Muscle of leg (tissue), 11 donors: ENCODE data around the gene IL1RAPL2. TPM values are rescaled to one million over a fixed set of nuclear protein-coding genes. Genes with fewer than 3 reads are reported as not detected.

Experiments used
- DNase-seq: peaks from one replicate; pipeline ENCODE4 v3.0.0; 2013
- H3K27ac ChIP-seq: one replicate; pipeline ENCODE4 v1.5.1; 2013; ENCODE audit warnings: mild to moderate bottlenecking, low read length, control low read depth
- H3K27me3 ChIP-seq: one replicate; pipeline ENCODE4 v1.6.1; 2013; ENCODE audit warnings: low read length; ENCODE audit not compliant: control insufficient read depth, insufficient read depth
- H3K36me3 ChIP-seq: one replicate; pipeline ENCODE4 v1.6.1; 2013; ENCODE audit warnings: low read length; ENCODE audit not compliant: control insufficient read depth, insufficient read depth
- H3K4me1 ChIP-seq: one replicate; pipeline ENCODE4 v1.6.1; 2013; ENCODE audit warnings: low read length; ENCODE audit not compliant: control insufficient read depth, insufficient read depth
- H3K4me3 ChIP-seq: one replicate; pipeline ENCODE4 v1.5.1; 2013; ENCODE audit warnings: low read length, control low read depth
- H3K9me3 ChIP-seq: replicated peaks from 2 replicates; pipeline ENCODE4 v1.6.1; 2013; ENCODE audit warnings: low read depth, low read length; ENCODE audit not compliant: control insufficient read depth
- WGBS: methylation state at CpG from one replicate; pipeline ENCODE4 v1.1.5; 2013; ENCODE audit warnings: missing lambda C conversion rate; ENCODE audit not compliant: insufficient coverage; 5-methylcytosine and 5-hydroxymethylcytosine counted together
- polyA plus RNA-seq, 8 donors: library from polyadenylated mRNA; unstranded; fragments of 120-200 nt; gene quantifications; one replicate each; pipeline versions ENCODE4 v1.2.1 to v1.2.3, GENCODE V29; 2013; ENCODE audit warnings: inconsistent platforms in 1 of 8, low replicate concordance in 1 of 8; ENCODE audit not compliant: insufficient read length in 8 of 8, insufficient read depth in 1 of 8
- total RNA-seq: library from RNA; stranded (reverse); fragments of 120-200 nt; gene quantifications from one replicate; pipeline ENCODE4 v1.2.4, GENCODE V29; 2013

IL1RAPL2 gene
- total and polyA plus RNA-seq, 9 donors = 1.7 to 3.9 (median 3.0) TPM

DNA sequence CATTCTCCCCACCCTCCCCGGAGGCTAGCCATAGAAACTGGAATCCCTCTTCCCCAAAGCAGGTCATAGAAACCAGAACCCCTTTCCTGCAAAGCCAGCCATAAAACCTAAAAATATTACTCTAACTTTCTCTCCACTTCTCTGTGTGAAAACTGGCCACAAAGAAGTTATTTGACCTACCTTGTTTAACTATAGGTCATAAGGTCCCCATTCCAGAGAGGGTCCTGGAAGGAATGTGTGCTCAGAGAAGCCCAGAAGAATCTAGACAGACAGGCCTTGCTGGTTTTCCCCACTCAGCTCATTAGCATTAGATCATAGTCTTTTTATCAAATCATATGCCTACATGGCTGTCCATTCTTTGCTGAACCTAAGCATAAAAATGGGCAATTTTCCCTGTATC, 707.3 kb downstream of the IL1RAPL2 start:
- no peaks in the 10 kb centered on the region for H3K9me3 ChIP-seq
- no peak overlapping the region for H3K4me3 ChIP-seq
- WGBS = 55% methylated on average over 1 of the region's 1 CpG
- H3K27ac ChIP-seq = no peak overlapping the region
- H3K36me3 ChIP-seq = no peaks in the 10 kb centered on the region
- DNase-seq = no peak
- no peaks in the 10 kb centered on the region for H3K4me1 ChIP-seq
- peaks cover 10% of the 10 kb centered on the region for H3K27me3 ChIP-seq

DNA sequence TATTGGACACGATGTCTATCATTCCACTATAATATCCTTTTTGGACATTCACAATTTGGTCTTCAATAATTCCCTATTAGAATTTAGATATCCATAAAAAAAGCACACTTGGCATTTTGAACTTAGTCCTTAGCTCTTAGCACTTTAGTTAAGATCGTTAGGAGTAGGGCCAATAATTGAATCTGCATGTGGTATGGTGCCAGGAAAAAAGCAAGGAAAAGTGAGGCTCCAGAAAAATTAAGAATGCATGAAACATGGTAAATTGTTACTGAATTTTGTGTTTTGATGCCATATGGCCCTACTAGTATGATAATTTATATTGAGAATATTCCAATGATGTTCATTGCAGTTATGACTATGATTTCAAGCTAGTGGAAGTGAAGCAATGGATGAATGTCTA, 708.1 kb downstream of the IL1RAPL2 start:
- Histone ChIP-seq H3K4me3 (no peak overlapping the region), H3K27ac (no peak overlapping the region), H3K27me3 (peaks cover 7% of the 10 kb centered on the region), H3K4me1 (no peaks in the 10 kb centered on the region), H3K9me3 (no peaks in the 10 kb centered on the region), H3K36me3 (no peaks in the 10 kb centered on the region)
- WGBS = 63% methylated on average over 1 of the region's 2 CpGs
- no peak for DNase-seq

DNA sequence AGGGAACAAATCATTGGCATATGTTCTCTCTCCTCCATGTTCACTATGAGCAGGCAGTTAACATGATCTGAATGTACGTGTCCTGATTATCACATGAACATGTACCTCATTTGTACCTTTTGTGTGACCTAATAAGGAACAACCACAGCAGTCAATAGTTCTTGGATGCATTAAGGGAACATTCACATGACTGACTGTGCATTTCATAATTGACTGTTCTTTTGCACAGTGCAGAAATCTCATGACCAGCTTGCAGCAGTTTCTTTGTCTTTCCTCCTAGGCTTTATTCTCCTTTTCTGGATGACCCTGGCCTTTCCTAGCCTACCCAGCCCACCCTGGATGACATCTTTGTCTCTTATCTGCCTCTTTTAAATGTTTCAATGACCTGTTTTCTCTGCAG, 711.1 kb downstream of the IL1RAPL2 start:
- DNase-seq = no peak
- Histone ChIP-seq H3K27me3 (peaks cover 8% of the 10 kb centered on the region), H3K4me1 (no peaks in the 10 kb centered on the region), H3K4me3 (no peak overlapping the region), H3K27ac (no peak overlapping the region), H3K9me3 (no peaks in the 10 kb centered on the region), H3K36me3 (no peaks in the 10 kb centered on the region)
- WGBS = 67% methylated on average over 1 of the region's 1 CpG

DNA sequence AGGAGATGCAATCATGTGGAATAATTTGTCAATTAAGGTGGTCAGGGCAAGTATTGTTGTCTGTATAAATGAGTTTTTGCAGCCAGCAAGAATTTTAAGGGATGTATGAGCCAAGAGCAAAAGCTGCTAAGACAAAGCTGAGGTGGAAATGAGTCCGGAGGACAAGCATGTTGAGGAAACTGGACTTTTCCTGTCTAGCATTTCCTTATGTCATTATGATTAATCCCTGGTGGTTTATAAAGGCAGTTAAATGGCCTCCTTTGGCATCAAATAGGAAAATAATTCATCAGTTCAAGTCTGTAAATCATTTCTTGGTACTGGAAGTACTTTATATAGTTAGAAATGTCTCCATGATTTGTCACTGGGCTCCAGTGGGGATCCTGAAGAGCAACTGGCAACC, 716.1 kb downstream of the IL1RAPL2 start:
- Histone ChIP-seq H3K36me3 (no peaks in the 10 kb centered on the region), H3K4me1 (no peaks in the 10 kb centered on the region), H3K27ac (no peak overlapping the region), H3K4me3 (no peak overlapping the region), H3K9me3 (no peaks in the 10 kb centered on the region), H3K27me3 (peaks cover 7% of the 10 kb centered on the region)
- no CpG with 5 or more reads among the region's 1 CpG for WGBS
- no peak for DNase-seq

DNA sequence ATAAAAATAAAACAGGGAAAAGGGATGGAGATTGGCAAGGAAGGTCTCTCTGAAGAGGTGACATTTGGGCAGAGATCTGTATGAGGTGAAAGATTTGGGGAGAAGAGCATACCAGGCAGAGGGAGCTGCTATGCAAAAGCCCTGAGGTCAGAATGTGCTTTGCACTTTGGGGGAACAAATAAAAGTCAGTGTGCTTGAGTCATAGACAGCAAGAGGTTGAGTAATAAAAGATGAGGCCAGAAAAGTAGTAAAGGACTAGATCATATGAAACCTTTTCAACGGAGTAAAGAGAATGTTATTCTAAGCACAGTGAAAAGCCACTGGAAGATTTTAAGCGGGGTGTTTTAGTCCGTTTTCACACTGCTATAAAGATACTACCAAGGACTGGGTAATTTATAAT, 731.0 kb downstream of the IL1RAPL2 start:
- no peak for DNase-seq
- WGBS = no CpG with 5 or more reads among the region's 3 CpGs
- no peaks in the 10 kb centered on the region for H3K9me3 ChIP-seq
- H3K27ac ChIP-seq = no peak overlapping the region
- no peak overlapping the region for H3K4me3 ChIP-seq
- H3K36me3 ChIP-seq = no peaks in the 10 kb centered on the region
- peaks cover 2% of the 10 kb centered on the region for H3K27me3 ChIP-seq
- no peaks in the 10 kb centered on the region for H3K4me1 ChIP-seq

DNA sequence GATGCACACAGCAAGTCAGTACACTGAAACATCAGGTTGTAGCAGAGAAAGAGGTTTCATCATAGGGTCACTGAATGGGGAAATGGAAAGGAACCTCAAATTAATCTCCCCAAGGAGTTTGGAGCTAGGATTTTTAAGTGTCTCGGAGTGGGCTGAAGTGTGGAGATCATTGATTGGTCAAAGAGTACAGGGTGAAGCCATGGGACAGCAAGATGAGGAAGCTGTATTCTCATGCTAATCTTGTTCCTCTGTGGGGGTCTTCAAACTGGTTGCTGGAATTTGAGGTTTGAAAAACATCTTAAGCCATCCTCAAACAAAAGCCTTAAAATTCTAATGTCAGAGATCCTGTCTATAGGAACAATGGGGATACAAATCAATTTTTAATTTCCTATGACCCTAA, 733.3 kb downstream of the IL1RAPL2 start:
- Histone ChIP-seq H3K9me3 (no peaks in the 10 kb centered on the region), H3K27ac (no peak overlapping the region), H3K4me1 (no peaks in the 10 kb centered on the region), H3K27me3 (peaks cover 11% of the 10 kb centered on the region), H3K36me3 (no peaks in the 10 kb centered on the region), H3K4me3 (no peak overlapping the region)
- no peak for DNase-seq
- no CpG with 5 or more reads among the region's 1 CpG for WGBS

DNA sequence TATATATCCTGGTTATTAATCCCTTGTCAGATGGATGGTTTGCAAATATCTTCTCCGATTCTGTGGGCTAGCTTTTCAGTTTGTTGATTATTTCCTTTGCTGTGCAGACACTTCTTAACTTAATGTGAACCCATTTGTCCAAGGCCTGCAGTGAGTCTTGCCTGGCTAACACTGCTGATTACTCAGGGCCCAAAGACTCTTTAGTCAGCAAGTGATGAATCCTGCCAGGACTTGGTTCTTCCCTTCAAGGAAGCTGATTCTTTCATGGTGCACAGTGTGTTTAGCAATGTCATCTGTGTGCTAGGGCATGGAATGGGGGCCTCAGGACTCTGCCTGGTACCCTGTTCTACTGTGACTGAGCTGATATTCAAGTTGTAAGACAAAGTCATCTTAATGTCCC, 736.2 kb downstream of the IL1RAPL2 start:
- Histone ChIP-seq H3K4me3 (no peak overlapping the region), H3K9me3 (no peaks in the 10 kb centered on the region), H3K4me1 (no peaks in the 10 kb centered on the region), H3K27ac (no peak overlapping the region), H3K27me3 (peaks cover 11% of the 10 kb centered on the region), H3K36me3 (no peaks in the 10 kb centered on the region)
- no peak for DNase-seq
- WGBS = no CpG with 5 or more reads among the region's 1 CpG

DNA sequence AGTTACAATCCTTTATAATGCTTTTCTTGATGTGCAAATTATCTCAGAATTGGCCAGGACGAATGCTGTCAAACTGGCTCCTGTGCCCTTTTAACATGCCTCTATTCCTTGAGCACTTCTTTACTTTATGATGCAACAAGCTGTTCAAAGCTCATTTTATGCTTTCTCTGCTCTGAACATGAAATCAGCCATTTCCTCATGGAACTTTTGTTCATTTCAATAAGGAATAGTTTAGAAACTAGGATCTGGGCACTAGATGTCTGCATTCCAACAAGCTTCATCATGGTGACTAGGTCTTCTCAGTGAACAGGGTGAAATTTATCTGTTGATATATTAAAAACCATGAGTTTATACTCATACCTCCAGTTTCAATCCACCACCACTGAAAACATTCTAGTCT, 741.8 kb downstream of the IL1RAPL2 start:
- H3K4me3 ChIP-seq = no peak overlapping the region
- no peaks in the 10 kb centered on the region for H3K36me3 ChIP-seq
- H3K4me1 ChIP-seq = no peaks in the 10 kb centered on the region
- H3K27me3 ChIP-seq = peaks cover 4% of the 10 kb centered on the region
- H3K27ac ChIP-seq = no peak overlapping the region
- DNase-seq = no peak
- no peaks in the 10 kb centered on the region for H3K9me3 ChIP-seq
- no CpG with 5 or more reads among the region's 1 CpG for WGBS

DNA sequence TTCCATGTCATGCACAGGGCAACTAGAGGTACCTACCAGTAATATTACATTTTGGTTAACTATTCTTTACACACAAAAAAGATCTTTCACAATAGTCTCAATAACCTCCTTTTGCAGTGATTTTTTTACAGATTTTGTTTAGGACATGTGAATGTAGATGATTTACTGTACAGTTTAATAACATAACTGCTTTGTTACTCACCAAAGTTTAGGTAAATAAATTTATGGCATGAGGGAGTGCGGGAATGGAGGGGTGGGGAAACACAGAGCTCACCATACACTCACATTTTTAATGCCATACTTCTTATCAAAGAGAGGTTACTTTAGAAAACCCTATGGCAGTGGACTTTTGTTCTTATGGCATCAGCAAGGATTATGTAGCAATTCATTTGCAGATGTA, 747.6 kb downstream of the IL1RAPL2 start:
- H3K9me3 ChIP-seq = no peaks in the 10 kb centered on the region
- no peak for DNase-seq
- WGBS = no CpG with 5 or more reads among the region's 1 CpG
- H3K27me3 ChIP-seq = no peaks in the 10 kb centered on the region
- no peak overlapping the region for H3K4me3 ChIP-seq
- H3K4me1 ChIP-seq = no peaks in the 10 kb centered on the region
- H3K27ac ChIP-seq = no peak overlapping the region
- no peaks in the 10 kb centered on the region for H3K36me3 ChIP-seq

DNA sequence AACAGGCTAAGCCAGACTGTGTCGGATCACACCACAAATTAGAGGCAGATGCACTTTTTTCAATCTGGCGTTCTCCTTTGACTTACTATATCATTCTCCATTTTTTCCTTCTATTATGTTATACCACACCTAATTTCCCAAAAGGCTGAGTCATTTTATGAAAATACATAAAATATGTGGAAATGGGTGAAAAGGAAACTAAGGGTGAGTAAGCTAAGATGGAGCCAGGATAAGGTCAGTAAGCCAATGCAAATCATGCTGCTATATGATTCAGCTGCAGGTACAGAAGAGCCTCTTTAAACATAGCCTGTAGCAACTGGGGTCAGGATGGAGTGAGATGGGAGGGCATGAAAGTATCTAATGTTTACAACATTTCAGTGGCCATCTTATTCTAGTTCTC, 748.5 kb downstream of the IL1RAPL2 start:
- peaks cover 4% of the 10 kb centered on the region for H3K27me3 ChIP-seq
- H3K4me1 ChIP-seq = no peaks in the 10 kb centered on the region
- no peak overlapping the region for H3K27ac ChIP-seq
- no peak for DNase-seq
- no peak overlapping the region for H3K4me3 ChIP-seq
- no peaks in the 10 kb centered on the region for H3K36me3 ChIP-seq
- H3K9me3 ChIP-seq = no peaks in the 10 kb centered on the region
- WGBS = 67% methylated on average over 1 of the region's 2 CpGs

DNA sequence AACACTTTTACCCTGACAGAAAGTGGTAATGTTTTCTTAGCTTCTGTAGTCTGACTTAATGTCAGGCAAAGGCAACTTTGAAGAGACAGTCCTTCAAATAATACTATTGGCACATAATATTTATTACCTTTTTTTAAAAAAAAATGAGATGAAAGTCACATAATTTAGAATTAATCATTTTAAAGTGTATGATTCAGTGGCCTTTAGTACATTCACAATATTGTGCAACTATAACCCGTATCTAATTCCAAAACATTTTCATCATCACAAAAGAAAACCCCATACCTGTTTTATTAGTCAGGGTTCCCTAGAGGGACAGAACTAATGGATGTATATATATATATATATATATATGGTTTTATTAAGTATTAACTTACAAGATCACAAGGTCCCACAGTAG, 749.2 kb downstream of the IL1RAPL2 start:
- no peaks in the 10 kb centered on the region for H3K9me3 ChIP-seq
- H3K27ac ChIP-seq = no peak overlapping the region
- H3K36me3 ChIP-seq = no peaks in the 10 kb centered on the region
- no peak for DNase-seq
- WGBS = no CpG with 5 or more reads among the region's 1 CpG
- H3K27me3 ChIP-seq = peaks cover 4% of the 10 kb centered on the region
- no peaks in the 10 kb centered on the region for H3K4me1 ChIP-seq
- no peak overlapping the region for H3K4me3 ChIP-seq
